B cell (primary cell): ENCODE results near the gene FAM184A. TPM values are rescaled to one million over a fixed set of nuclear protein-coding genes. Genes with fewer than 3 reads are reported as not detected.

Source experiments
- ATAC-seq: fragments of 200-7000 bp; cut with Tn5 transposase; one replicate; pipeline ENCODE4 v1.10.0; 2021; ENCODE audit warnings: low read depth, mild to moderate bottlenecking, moderate number of reproducible peaks, moderate library complexity
- CTCF ChIA-PET: fragments of 350-600 bp; sonication (Branson Sonifier 250); formaldehyde crosslinking; loops from one replicate; lab custom pipeline; 2021; ENCODE audit warnings: antibody characterized with exemption, inconsistent platforms; lab: Charles Lee
- POLR2A ChIA-PET: fragments of 350-600 bp; sonication (Branson Sonifier 250); formaldehyde crosslinking; loops from one replicate; lab custom pipeline; 2021; ENCODE audit warnings: antibody characterized with exemption; lab: Charles Lee
- DNase-seq: peaks from one replicate; pipeline ENCODE4 v3.0.0; 2013
- H2AFZ ChIP-seq: 2 replicates; pipeline ENCODE4 v1.6.1; 2012; ENCODE audit warnings: mild to moderate bottlenecking, low read depth, low read length; ENCODE audit not compliant: insufficient read depth, poor library complexity, severe bottlenecking
- H3K27ac ChIP-seq, 2 donors: 1 replicate in 1 of 2; 2 replicates in 1 of 2; pipeline ENCODE4 v1.5.1; 2012 to 2013; ENCODE audit warnings: low read length in 2 of 2, mild to moderate bottlenecking in 2 of 2, moderate library complexity in 1 of 2
- H3K27me3 ChIP-seq, 4 experiments: fragments of 200-600 bp in 1 of 4; sonication (generic) in 1 of 4; replicated peaks in 1 of 4; 1 replicate in 2 of 4; 2 replicates in 2 of 4; pipeline versions ENCODE4 v1.6.1 to v1.7.0; 2013 to 2016; ENCODE audit warnings: low read length in 3 of 4, mild to moderate bottlenecking in 2 of 4, mixed read lengths in 1 of 4, moderate library complexity in 1 of 4; ENCODE audit not compliant: insufficient read depth in 4 of 4, control insufficient read depth in 3 of 4; ENCODE audit errors: control extremely low read depth in 1 of 4
- H3K36me3 ChIP-seq, 2 experiments: replicated peaks in 1 of 2; 1 replicate in 1 of 2; 2 replicates in 1 of 2; pipeline versions ENCODE4 v1.6.1 to v1.7.1; 2013; ENCODE audit warnings: low read length in 1 of 2; ENCODE audit not compliant: insufficient read depth in 2 of 2, control insufficient read depth in 1 of 2; ENCODE audit errors: control extremely low read depth in 1 of 2, extremely low read depth in 1 of 2
- H3K4me1 ChIP-seq, 2 donors: fragments of 200-600 bp in 1 of 2; sonication (generic) in 1 of 2; 1 replicate in 1 of 2; 2 replicates in 1 of 2; pipeline versions ENCODE4 v1.5.1 to v1.6.1; 2013 to 2017; ENCODE audit warnings: low read length in 2 of 2; ENCODE audit not compliant: control insufficient read depth in 2 of 2, insufficient read depth in 2 of 2
- H3K4me2 ChIP-seq: replicated peaks from 2 replicates; pipeline ENCODE3; 2012; ENCODE audit warnings: mild to moderate bottlenecking, low read depth, low read length; ENCODE audit not compliant: poor library complexity, severe bottlenecking
- H3K4me3 ChIP-seq, 5 experiments: fragments of 200-600 bp in 1 of 5; sonication (generic) in 1 of 5; 1 replicate in 3 of 5; 2 replicates in 2 of 5; pipeline versions ENCODE4 v1.5.1 to v1.7.0; 2011 to 2016; ENCODE audit warnings: low read length in 4 of 5, mild to moderate bottlenecking in 4 of 5, low read depth in 2 of 5, control low read depth in 1 of 5, moderate library complexity in 1 of 5; ENCODE audit not compliant: insufficient read depth in 1 of 5; ENCODE audit errors: control extremely low read depth in 1 of 5, extremely low read depth in 1 of 5
- H3K79me2 ChIP-seq: fragments of 200-600 bp; sonication (generic); one replicate; pipeline ENCODE4 v1.6.0; 2016; ENCODE audit warnings: low read length; ENCODE audit not compliant: control insufficient read depth, insufficient read depth
- H3K9ac ChIP-seq: fragments of 200-600 bp; sonication (generic); 2 replicates; pipeline ENCODE4 v1.6.1; 2017; ENCODE audit warnings: mild to moderate bottlenecking, low read length, moderate library complexity
- H3K9me3 ChIP-seq, 3 donors: one replicate each; pipeline versions ENCODE4 v1.6.1 to v1.7.1; 2013; ENCODE audit warnings: low read length in 2 of 3; ENCODE audit not compliant: control insufficient read depth in 2 of 3, insufficient read depth in 1 of 3; ENCODE audit errors: control extremely low read depth in 1 of 3
- H4K20me1 ChIP-seq: 2 replicates; pipeline ENCODE4 v1.6.0; 2012; ENCODE audit warnings: mild to moderate bottlenecking, low read length; ENCODE audit not compliant: insufficient read depth, control insufficient read depth, poor library complexity, severe bottlenecking
- H3K27ac Mint-ChIP-seq: one replicate; pipeline ENCODE4 v1.8.0; 2021; ENCODE audit warnings: mixed read lengths
- H3K27me3 Mint-ChIP-seq: one replicate; pipeline ENCODE4 v1.8.0; 2021; ENCODE audit warnings: mixed read lengths
- H3K4me1 Mint-ChIP-seq: one replicate; pipeline ENCODE4 v1.8.0; 2021; ENCODE audit warnings: mixed read lengths
- H3K4me3 Mint-ChIP-seq: one replicate; pipeline ENCODE4 v1.8.0; 2021; ENCODE audit warnings: mixed read lengths
- H3K9me3 Mint-ChIP-seq: one replicate; pipeline ENCODE4 v1.8.0; 2022; ENCODE audit warnings: mixed read lengths; ENCODE audit not compliant: insufficient read depth
- CTCF ChIP-seq: fragments of 200-600 bp; IDR thresholded peaks from one replicate; pipeline ENCODE4 v1.8.0; 2022; ENCODE audit warnings: antibody characterized with exemption, mild to moderate bottlenecking
- EZH2 ChIP-seq: IDR thresholded peaks from 2 replicates; pipeline ENCODE4 v1.6.1; 2012; ENCODE audit warnings: borderline replicate concordance, low read depth, mild to moderate bottlenecking, moderate library complexity, low read length; ENCODE audit not compliant: insufficient read depth, poor library complexity, severe bottlenecking
- WGBS: methylation state at CpG from one replicate; pipeline ENCODE4 v1.1.5; 2013; ENCODE audit warnings: missing lambda C conversion rate; ENCODE audit not compliant: insufficient coverage; 5-methylcytosine and 5-hydroxymethylcytosine counted together
- intact Hi-C: fragments of 100-400 bp; cut with micrococcal nuclease; formaldehyde crosslinking; loops from one replicate; pipeline ENCODE4 v1.10.0; 2022
- polyA plus RNA-seq: library from polyadenylated mRNA; depleted of rRNA; stranded (reverse); fragments of >200 nt; gene quantifications from 2 replicates; pipeline ENCODE4 v1.2.3, GENCODE V29; 2012
- total RNA-seq, 2 donors: library from RNA; stranded (reverse); fragments of 120-200 nt in 1 of 2; gene quantifications; 1 replicate in 1 of 2; 2 replicates in 1 of 2; pipeline versions ENCODE4 v1.2.3 to v1.2.4, GENCODE V29; 2013 to 2022

FAM184A gene
- total and polyA plus RNA-seq, 2 donors (not counting 1 experiment from before 2014, with no cell fraction given): 0.07 to 0.54 TPM

- Histone ChIP-seq H3K36me3 (no peaks in the 10 kb centered on the region), H3K27me3 (peaks cover 2 to 25% (median 18%) of the 10 kb centered on the region in 4 experiments), H3K9me3 (peaks cover 0 to 16% (median 3%) of the 10 kb centered on the region in 3 donors), H3K79me2 (no peaks in the 10 kb centered on the region), H3K4me1 (peaks cover 6 to 12% of the 10 kb centered on the region in 2 donors), H2AFZ (peak overlapping the region; percentile 81), H3K4me2 (peak overlapping the region; percentile 95), H3K27ac (no peak overlapping the region), H4K20me1 (no peaks in the 10 kb centered on the region), H3K9ac (peak overlapping the region; percentile 63), H3K4me3 (peak overlapping the region in 4 of 5 experiments; percentile 49 to 68 (median 59))
- peaks cover 12% of the 10 kb centered on the region for H3K4me1 Mint-ChIP-seq
- H3K4me3 Mint-ChIP-seq: peak overlapping the region; percentile 83
- peaks cover 34% of the 10 kb centered on the region for H3K27me3 Mint-ChIP-seq
- ATAC-seq (peak; percentile 48), DNase-seq (peak; percentile 65)
- H3K27ac Mint-ChIP-seq: no peak overlapping the region
- peaks cover 4% of the 10 kb centered on the region for H3K9me3 Mint-ChIP-seq
- 3% methylated on average over 42 of the region's 43 CpGs for WGBS
- TF ChIP-seq EZH2 (no peak), CTCF (peak; percentile 23)
- ChIA-PET POLR2A (no interaction called here), CTCF (interaction anchor here (0.9 to 1.0 kb wide), 4 partner anchors 33 to 1473 kb away, joined by 3 to 4 read pairs (median 3); no protein-coding TSS in a partner anchor)
- intact Hi-C loops: loop anchor here (5.0 to 10.0 kb wide), 3 partner anchors 143 to 426 kb away; partner anchors contain the start of genes ASF1A, CEP85L and MCM9
Observed at GRCh38 chr6:119077643-119078375, 655 bp downstream of the FAM184A start.

- Histone ChIP-seq H2AFZ (peak overlapping the region; percentile 81), H3K27ac (no peak overlapping the region), H3K4me2 (peak overlapping the region; percentile 95), H3K4me3 (peak overlapping the region in 1 of 5 experiments; percentile 68), H3K9me3 (peaks cover 0 to 11% (median 0%) of the 10 kb centered on the region in 3 donors), H3K4me1 (peaks cover 6 to 12% of the 10 kb centered on the region in 2 donors), H3K36me3 (no peaks in the 10 kb centered on the region), H3K79me2 (no peaks in the 10 kb centered on the region), H4K20me1 (no peaks in the 10 kb centered on the region), H3K9ac (peak overlapping the region; percentile 63), H3K27me3 (peaks cover 2 to 25% (median 18%) of the 10 kb centered on the region in 4 experiments)
- no peak for ATAC-seq
- peaks cover 4% of the 10 kb centered on the region for H3K9me3 Mint-ChIP-seq
- no peak overlapping the region for H3K27ac Mint-ChIP-seq
- WGBS: no CpG with 5 or more reads among the region's 3 CpGs
- H3K4me1 Mint-ChIP-seq: peaks cover 12% of the 10 kb centered on the region
- POLR2A ChIA-PET: no interaction called here
- peak overlapping the region; percentile 83 for H3K4me3 Mint-ChIP-seq
- CTCF ChIA-PET: no interaction called here
- TF ChIP-seq CTCF: no peak
- intact Hi-C loops: loop anchor here (5.0 to 10.0 kb wide), 3 partner anchors 143 to 425 kb away; partner anchors contain the start of genes ASF1A, CEP85L and MCM9
- H3K27me3 Mint-ChIP-seq: peaks cover 34% of the 10 kb centered on the region
- no peak for DNase-seq
Observed at GRCh38 chr6:119077391-119077642, 1.1 kb downstream of the FAM184A start.
